ENCODE results near the gene CCDC9. TPM values are rescaled to one million over a fixed set of nuclear protein-coding genes. Genes with fewer than 3 reads are reported as not detected.
"Not testable (repeated sequence)": the region's sequence is repeated elsewhere in the genome, so short reads cannot be mapped to it uniquely, and the experiment has no call there.

The CCDC9 gene
- total RNA-seq, 1 donor from 2014 or later: 19.9 TPM

- no peak for DNase-seq (ENCODE audit: extremely low read depth, low read depth, low spot score)
These were observed 2.7 kb downstream of the CCDC9 start for GRCh38 chr19:47258895-47259555.

GRCh38 chr19:47260476-47260875 lies 4.2 kb downstream of the CCDC9 start:
- DNase-seq (ENCODE audit: extremely low read depth, low read depth, low spot score): no peak

DNA sequence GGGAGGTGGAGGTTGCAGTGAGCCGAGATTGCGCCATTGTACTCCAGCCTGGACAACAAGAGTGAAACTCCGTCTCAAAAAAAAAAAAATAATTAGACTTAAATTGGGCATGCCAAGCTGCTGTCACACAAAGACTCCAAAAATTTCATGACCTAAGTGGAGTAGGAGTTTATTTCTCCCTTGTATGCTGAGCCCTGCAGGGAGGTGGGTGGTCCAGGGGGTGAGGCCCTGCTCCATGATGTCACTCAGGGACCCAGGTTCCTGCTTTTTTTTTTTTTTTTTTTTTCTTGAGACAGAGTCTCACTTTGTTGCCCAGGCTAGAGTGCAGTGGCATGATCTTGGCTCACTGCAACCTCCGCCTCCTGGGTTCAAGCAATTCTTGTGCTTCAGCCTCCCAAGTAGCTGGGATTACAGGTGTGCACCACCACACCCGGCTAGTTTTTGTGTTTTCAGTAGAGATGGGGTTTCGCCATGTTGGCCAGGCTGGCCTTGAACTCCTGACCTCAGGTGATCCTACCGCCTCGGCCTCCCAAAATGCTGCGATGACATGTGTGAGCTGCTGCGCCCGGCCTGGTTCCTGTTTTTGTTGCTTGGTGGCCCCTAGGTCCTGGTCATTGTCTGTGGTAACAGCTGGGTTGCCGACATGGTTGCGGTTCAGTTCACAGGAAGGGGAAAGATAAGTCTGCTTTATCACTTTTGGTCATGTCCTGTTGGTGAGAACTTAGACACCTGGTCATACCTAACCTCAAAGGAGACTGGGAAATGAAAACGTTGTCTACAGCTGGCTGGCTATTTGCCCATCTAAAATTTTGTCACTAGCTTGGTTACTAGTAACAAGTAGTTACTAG lies 5.8 kb downstream of the CCDC9 start:
- not testable (repeated sequence) for DNase-seq (ENCODE audit: extremely low read depth, low read depth, low spot score)

GRCh38 chr19:47264629-47265028 lies 8.3 kb downstream of the CCDC9 start:
- DNase-seq (ENCODE audit: extremely low read depth, low read depth, low spot score): no peak

- no peak for DNase-seq (ENCODE audit: extremely low read depth, low read depth, low spot score)
These were observed 10.1 kb downstream of the CCDC9 start for GRCh38 chr19:47266401-47266941.

DNA sequence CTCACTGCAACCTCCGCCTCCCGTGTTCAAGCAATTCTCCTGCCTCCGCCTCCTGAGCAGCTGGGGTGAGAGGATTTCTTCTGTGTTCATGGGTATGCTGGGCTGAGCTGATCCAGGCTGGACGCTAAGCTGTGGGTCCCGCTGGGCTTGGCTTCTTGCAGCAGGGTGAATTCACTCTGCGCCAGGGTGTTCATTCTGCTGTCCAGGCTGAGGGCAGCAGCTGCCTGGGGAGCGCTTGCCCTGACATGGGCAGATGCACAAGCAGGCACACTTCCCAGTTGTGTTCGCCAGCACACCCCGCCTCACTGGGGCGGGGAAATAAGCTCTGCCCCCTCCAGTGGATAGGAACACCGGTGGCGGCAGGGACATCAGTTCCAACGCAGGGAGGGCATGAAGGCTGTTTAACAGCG lies 11.0 kb downstream of the CCDC9 start:
- DNase-seq (ENCODE audit: extremely low read depth, low read depth, low spot score): no peak

- no peak for DNase-seq (ENCODE audit: extremely low read depth, low read depth, low spot score)
These were observed 11.7 kb downstream of the CCDC9 start for GRCh38 chr19:47268028-47268427.

GRCh38 chr19:47269596-47269995 lies 13.3 kb downstream of the CCDC9 start:
- DNase-seq (ENCODE audit: extremely low read depth, low read depth, low spot score): no peak

- DNase-seq (ENCODE audit: extremely low read depth, low read depth, low spot score): no peak
These were observed 14.1 kb downstream of the CCDC9 start for GRCh38 chr19:47270408-47270807.

DNA sequence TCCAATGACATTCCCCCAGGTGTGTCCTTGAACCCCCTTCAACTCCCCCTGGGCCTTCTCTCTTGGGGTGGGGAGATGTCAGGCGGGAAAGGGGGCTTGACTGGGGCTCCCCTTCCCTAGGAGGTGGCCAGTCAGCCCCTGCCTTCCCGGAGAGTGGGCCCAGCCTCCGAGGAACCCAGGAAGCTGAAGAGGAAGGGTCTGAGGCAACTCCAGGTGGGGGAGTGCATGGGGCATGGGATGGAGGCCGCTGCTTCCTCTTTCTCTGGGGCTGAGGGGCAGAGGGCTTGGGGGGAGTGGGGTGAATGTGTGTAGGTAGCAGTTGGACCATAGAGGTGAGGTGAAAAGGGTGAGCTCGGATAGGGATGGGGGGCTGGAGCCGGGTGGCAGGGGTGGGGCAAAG lies 15.6 kb downstream of the CCDC9 start:
- DNase-seq (ENCODE audit: extremely low read depth, low read depth, low spot score): no peak

GRCh38 chr19:47272448-47273312 lies 16.4 kb downstream of the CCDC9 start:
- no peak for DNase-seq (ENCODE audit: extremely low read depth, low read depth, low spot score)

DNA sequence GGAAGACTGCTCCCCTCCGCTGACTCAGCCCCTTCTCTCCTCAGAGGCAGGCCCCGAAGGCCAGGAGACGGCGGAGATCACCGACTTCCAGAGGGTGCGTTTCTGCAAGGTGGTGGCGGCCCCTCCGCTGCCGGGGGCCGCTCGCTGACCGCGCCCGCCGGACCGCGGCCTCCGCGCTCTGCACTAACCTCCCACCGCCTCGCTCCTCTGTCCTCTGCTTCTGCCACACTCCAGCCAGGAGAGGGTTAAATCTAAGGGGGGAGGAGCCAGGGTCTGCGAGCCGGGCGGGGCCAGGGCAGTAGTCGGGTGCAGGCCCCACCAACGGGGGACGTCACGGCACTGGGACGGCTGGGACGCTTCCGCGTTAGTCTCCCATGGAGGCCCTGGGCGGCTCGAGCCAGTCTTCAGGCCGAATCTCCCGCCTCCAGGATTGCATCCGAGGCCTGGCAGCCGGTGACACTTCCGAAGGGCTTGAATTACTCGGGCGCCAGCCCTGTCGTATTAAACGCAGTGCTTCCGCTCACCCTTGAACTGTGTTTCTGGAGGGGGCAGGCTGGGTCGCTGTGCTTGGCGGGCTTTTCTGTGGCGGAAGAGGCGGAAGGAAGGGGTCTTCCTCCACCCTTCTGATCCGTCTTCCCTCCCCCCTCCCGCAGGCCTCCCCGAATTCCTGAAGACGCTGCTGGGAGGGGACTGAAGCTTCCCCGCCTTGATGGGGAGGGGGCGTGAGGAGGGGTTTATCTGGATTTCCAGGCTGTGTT lies 17.2 kb downstream of the CCDC9 start:
- DNase-seq (ENCODE audit: extremely low read depth, low read depth, low spot score): no peak

GRCh38 chr19:47274071-47274890 lies 18.0 kb downstream of the CCDC9 start, which contains the start of gene INAFM1:
TSS of gene INAFM1 (plus strand) at chr19:47274885. CDS start at chr19:47274920, 35 bp downstream.
- DNase-seq (ENCODE audit: extremely low read depth, low read depth, low spot score): no peak

DNA sequence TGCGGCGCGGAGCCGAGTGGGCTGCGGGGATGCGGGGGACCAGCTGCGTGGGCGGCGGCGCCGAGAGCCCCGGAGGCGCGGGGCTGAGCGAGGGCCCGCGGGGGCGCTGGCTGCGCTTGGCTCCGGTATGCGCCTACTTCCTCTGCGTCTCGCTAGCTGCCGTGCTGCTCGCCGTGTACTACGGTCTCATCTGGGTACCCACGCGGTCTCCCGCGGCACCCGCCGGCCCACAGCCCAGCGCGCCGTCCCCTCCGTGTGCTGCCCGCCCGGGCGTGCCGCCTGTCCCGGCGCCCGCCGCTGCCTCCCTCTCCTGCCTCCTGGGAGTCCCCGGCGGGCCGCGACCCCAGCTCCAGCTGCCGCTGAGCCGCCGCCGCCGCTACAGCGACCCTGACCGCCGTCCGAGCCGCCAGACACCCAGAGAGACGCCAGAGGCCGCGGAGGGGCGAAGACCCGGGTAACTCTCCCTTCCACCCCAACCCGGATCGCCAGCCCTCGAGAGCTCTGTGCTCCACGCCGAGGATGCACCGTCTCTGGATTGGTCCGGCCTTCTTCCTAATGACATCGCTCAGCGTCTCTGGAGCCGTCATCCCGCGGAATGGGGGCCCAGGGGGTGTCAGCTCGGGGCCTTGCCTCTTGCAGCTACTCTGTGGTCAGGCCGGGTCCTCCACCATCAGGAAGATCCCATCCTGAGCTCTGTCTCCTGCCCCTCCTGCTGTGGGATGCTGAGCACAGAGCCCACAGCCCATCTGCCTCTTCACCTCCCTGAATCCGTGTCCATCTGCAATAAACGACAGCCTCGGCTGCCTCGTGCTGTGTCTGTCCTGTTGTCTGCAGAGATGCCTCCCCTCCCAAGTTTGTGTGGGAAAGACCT lies 18.8 kb downstream of the CCDC9 start:
- DNase-seq (ENCODE audit: extremely low read depth, low read depth, low spot score): no peak

DNA sequence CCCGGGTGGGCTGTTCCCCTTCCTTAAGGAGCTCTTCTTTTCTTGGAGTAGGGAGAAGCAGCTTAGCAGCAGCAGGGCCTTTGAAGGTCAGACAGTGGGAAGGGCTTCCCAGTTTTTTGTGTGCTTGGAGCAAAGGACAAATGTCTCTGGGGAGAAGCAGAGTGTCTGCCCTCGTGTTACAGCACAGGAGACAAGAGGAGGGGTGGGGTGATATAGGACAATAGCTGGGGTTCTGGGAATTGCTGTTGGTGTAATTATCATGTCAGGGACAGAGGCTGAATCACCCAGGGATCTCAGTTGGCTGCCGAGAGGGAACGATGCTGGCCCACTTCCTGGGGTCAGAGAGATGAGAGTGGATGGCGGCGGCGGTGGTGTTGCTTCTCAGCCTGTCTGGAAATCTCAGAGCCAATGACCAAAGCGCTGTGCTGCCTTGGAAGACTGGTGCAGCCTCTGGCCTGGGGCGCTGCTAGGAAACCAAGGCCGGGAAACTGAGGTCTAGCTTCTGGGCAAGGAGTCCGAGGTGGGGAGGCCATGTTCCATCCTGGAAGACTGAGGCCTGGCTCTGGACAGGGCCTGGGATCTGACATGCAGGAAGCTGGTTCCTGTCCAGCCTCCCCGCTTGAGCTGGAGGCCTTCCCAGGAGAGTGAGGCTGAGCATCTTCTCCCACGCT lies 19.6 kb downstream of the CCDC9 start:
- no peak for DNase-seq (ENCODE audit: extremely low read depth, low read depth, low spot score)

GRCh38 chr19:47276513-47276912 lies 20.2 kb downstream of the CCDC9 start:
- not testable (repeated sequence) for DNase-seq (ENCODE audit: extremely low read depth, low read depth, low spot score)

GRCh38 chr19:47280183-47280797 lies 24.0 kb downstream of the CCDC9 start:
- no peak for DNase-seq (ENCODE audit: extremely low read depth, low read depth, low spot score)

Measured in glomerular endothelial cell (primary cell).